WTC11 (cell line): ENCODE measurements around the gene DEPDC4.

ENCODE experiments used
- AFF4 ChIP-seq: sonication (generic); formaldehyde crosslinking; IDR thresholded peaks from 2 replicates; pipeline ENCODE4 v1.8.1; 2023; ENCODE audit warnings: mild to moderate bottlenecking, missing genetic modification reagents, borderline replicate concordance
- AR ChIP-seq: fragments of 250-450 bp; sonication (Bioruptor Pico); IDR thresholded peaks from 2 replicates; pipeline ENCODE4 v1.9.0; 2021; ENCODE audit warnings: mild to moderate bottlenecking
- CTCF ChIP-seq: fragments of 200-600 bp; IDR thresholded peaks from 2 replicates; pipeline ENCODE4 v1.8.0; 2022; ENCODE audit warnings: antibody characterized with exemption
- E2F4 ChIP-seq: sonication (generic); formaldehyde crosslinking; IDR thresholded peaks from 2 replicates; pipeline ENCODE4 v1.8.1; 2022; ENCODE audit warnings: low read depth, mild to moderate bottlenecking, moderate library complexity, missing genetic modification reagents, borderline replicate concordance
- ERG ChIP-seq: fragments of 250-450 bp; sonication (Bioruptor Pico); IDR thresholded peaks from 2 replicates; pipeline ENCODE4 v1.8.0; 2021; ENCODE audit warnings: mild to moderate bottlenecking
- FOXP1 ChIP-seq: sonication (generic); formaldehyde crosslinking; IDR thresholded peaks from 2 replicates; pipeline ENCODE4 v1.8.0; 2022; ENCODE audit warnings: missing genetic modification reagents, mild to moderate bottlenecking, moderate library complexity, borderline replicate concordance
- IRF2 ChIP-seq: sonication (generic); formaldehyde crosslinking; IDR thresholded peaks from 2 replicates; pipeline ENCODE4 v1.8.0; 2022; ENCODE audit warnings: low read depth, missing genetic modification reagents, borderline replicate concordance
- JUN ChIP-seq: sonication (generic); formaldehyde crosslinking; IDR thresholded peaks from 2 replicates; pipeline ENCODE4 v1.8.0; 2023; ENCODE audit warnings: mild to moderate bottlenecking, missing genetic modification reagents
- MAX ChIP-seq: sonication (generic); formaldehyde crosslinking; IDR thresholded peaks from 2 replicates; pipeline ENCODE4 v1.8.0; 2022; ENCODE audit warnings: mild to moderate bottlenecking, missing genetic modification reagents
- NR2C2 ChIP-seq: sonication (generic); formaldehyde crosslinking; IDR thresholded peaks from 2 replicates; pipeline ENCODE4 v1.8.0; 2022; ENCODE audit warnings: mild to moderate bottlenecking, missing genetic modification reagents
- SMAD3 ChIP-seq: sonication (generic); formaldehyde crosslinking; IDR thresholded peaks from 2 replicates; pipeline ENCODE4 v1.8.0; 2022; ENCODE audit warnings: missing genetic modification reagents, mild to moderate bottlenecking, borderline replicate concordance
- SP1 ChIP-seq: sonication (generic); formaldehyde crosslinking; conservative IDR thresholded peaks from 2 replicates; pipeline ENCODE4 v1.8.1; 2022; ENCODE audit warnings: missing genetic modification reagents
- TCF7 ChIP-seq: sonication (generic); formaldehyde crosslinking; IDR thresholded peaks from 2 replicates; pipeline ENCODE4 v1.8.0; 2022; ENCODE audit warnings: mild to moderate bottlenecking, low read depth, missing genetic modification reagents, moderate library complexity
- USF2 ChIP-seq: sonication (generic); formaldehyde crosslinking; IDR thresholded peaks from 2 replicates; pipeline ENCODE4 v1.8.1; 2023; ENCODE audit warnings: mild to moderate bottlenecking, missing genetic modification reagents, moderate library complexity

- TF ChIP-seq SP1 (CRISPR knock-in tag), result no peak
- TF ChIP-seq CTCF, result no peak
- TF ChIP-seq FOXP1 (CRISPR knock-in tag), result no peak
- TF ChIP-seq TCF7 (CRISPR knock-in tag), result no peak
- TF ChIP-seq IRF2, result no peak
- no peak for TF ChIP-seq E2F4 (CRISPR knock-in tag)
- TF ChIP-seq AR (CRISPR knock-in tag), result no peak
- TF ChIP-seq NR2C2 (CRISPR knock-in tag), result no peak
- no peak for TF ChIP-seq MAX (CRISPR knock-in tag)
- TF ChIP-seq AFF4 (CRISPR knock-in tag), result no peak
- TF ChIP-seq ERG, result no peak
- no peak for TF ChIP-seq JUN (CRISPR knock-in tag)
- TF ChIP-seq SMAD3 (CRISPR knock-in tag), result no peak
- TF ChIP-seq USF2, result no peak
These were observed 37.7 kb downstream of the DEPDC4 start for GRCh38 chr12:100229036-100229635.
